GM18868 (cell line): ENCODE results near the gene MEST.
"Not testable (repeated sequence)": the region's sequence is repeated elsewhere in the genome, so short reads cannot be mapped to it uniquely, and the experiment has no call there.

ENCODE experiments used
- ATAC-seq: cut with Tn5 transposase; IDR thresholded peaks from one replicate; pipeline ENCODE4 v1.9.1; 2021; ENCODE audit warnings: mild to moderate bottlenecking, moderate library complexity; ENCODE audit not compliant: unreplicated experiment

Gene MEST

DNA sequence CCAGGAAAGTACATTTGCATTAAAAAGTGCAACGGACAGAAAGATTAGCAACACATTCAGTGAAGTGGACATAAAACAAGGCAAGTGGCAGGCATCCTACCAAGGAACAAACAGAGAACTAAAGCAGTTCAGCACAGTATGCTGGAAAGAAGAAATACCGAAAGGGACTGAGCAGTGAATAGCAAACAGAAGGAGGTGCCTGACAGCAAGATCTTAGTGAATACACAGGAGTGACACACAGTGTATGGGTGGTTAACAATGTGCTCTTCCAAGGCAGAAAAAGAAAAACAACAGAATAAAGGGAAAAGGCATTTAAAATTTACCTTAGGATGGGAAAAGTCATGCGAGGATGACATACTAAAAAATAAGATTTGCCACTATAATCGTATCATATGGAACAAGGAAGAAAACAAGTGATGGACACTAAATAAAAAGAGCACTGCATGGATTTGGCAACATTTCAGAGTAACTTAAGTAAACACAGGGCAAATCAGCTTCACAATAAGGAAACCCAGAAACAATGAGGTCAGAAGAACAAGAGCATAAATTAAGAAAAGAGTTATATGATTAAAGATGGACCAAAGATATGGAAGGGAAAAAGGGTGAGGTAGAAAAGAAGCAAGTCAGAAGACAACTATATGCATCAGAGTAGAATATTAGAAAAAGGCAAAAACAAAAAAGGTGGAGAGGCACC, 29.5 kb downstream of the MEST start:
- no peak for ATAC-seq

DNA sequence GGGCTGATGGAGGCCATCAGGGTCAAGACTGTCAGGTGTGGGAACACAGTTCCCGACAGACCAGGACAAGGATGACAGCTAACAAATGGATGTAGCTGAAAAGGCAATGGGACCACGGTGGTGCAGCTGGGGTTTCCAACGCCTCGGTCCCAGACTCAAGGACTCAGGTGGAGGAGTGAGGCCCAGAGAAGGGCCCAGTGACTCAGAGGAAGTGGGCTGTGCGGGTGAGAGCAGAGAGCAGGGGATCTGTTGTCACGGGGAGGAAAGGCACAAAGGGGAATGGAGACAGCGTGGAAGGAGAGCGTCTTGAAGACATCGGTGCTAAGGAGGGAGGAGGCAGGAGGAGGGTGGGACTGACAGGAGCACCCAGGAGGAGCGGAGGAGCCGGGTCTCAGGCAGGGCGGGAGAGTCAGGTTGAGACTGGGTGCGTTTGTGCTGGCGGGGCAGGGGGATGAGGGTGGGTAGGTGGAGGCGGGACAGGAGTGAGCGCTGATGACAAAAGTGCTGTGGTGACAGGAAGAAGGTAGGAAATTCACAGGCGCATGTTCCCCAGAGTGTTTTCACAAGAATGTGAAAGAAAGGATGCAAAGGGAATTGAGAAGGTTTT, 31.7 kb downstream of the MEST start:
- not testable (repeated sequence) for ATAC-seq

- no peak for ATAC-seq
Observed at GRCh38 chr7:130524628-130525027, 32.7 kb downstream of the MEST start.

- ATAC-seq: not testable (repeated sequence)
Observed at GRCh38 chr7:130527752-130528355, 36.0 kb downstream of the MEST start.

DNA sequence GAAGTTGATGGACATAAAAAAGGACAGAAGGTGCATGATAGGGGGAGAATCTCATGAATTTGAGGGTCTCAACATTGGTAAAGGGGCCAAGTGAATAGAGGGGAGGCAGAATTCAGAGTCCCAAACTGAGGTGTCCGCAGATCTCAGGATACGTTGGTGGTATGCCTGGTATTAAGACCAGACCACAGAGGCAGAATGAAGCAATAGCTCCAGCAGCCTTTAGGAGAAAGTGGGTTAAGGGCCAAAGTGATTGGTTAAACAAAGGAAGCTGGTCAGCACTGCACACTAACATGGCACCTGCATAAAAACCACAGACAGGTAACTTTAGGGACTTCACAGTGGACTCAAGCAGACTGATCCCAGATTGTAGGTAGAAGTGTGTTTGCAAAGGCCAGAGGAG, 37.5 kb downstream of the MEST start:
- no peak for ATAC-seq

DNA sequence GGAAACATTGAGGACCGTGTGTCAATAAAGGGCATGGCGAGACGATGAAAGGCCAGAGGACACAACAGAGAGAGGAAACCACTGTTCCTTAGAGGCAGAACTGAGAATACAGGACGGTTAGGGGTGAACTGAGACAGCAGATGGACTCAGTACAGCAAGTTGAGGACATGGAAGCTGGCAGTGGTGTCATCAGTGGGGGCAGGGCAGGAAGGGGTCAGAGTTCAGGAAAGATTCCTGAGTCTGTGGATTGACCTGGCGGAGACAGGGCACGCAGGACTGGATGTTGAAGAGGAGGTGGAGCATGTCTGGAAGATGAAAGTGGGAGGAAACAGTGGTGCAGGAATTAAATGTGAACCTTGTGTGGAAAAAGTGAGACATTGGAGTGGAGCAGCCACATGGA, 46.0 kb downstream of the MEST start:
- ATAC-seq: not testable (repeated sequence)

DNA sequence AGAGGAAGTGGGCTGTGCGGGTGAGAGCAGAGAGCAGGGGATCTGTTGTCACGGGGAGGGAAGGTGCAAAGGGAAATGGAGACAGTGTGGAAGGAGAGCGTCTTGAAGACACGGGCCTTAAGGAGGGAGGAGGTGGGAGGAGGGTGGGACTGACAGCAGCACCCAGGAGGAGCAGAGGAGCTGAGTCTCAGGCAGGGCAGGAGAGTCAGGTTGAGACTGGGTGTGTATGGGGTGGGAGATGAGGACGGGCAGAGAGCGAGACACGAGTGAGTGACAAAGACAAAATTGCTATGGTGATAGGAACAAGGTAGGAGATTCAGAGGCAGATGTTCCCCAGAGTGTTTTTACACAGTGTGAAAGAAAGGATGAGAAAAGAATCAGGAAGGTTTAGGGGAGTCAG, 49.4 kb downstream of the MEST start:
- ATAC-seq: not testable (repeated sequence)

DNA sequence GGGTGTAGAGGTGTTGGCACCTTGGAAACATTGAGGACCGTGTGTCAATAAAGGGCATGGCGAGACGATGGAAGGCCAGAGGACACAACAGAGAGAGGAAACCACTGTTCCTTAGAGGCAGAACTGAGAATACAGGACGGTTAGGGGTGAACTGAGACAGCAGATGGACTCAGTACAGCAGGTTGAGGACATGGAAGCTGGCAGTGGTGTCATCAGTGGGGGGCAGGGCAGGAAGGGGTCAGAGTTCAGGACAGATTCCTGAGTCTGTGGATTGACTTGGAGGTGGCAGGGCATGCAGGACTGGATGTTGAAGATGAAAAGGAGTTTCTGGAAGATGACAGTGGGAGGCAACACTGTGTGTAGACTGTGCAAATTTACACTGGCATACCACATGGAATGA, 50.4 kb downstream of the MEST start:
- not testable (repeated sequence) for ATAC-seq

DNA sequence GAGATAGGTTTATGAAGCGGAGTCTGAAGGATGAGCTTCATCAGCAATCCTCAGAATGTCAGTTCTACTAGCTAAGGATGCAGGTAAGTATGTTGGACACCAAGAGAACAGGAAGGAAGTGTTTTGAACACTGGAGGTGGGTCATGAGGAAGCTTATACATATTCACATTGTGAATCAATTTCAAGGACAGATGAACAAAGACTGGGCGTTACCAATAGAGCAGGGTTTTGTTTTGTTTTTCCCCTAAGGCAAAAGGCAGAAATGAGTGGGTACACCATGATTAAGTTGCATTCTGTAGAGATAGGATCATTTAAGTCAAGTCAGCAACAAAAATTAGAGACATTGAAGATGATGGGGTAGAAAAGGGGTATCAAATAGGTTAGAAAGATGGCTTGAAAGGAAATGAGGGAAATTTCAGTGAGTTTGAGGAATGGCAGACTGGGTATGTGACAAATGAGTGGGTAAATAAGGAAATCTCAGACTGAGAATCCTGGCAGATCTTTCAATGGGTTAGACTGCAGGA, 51.7 kb downstream of the MEST start:
- ATAC-seq: no peak

GRCh38 chr7:130544356-130544755, 52.5 kb downstream of the MEST start:
- no peak for ATAC-seq

DNA sequence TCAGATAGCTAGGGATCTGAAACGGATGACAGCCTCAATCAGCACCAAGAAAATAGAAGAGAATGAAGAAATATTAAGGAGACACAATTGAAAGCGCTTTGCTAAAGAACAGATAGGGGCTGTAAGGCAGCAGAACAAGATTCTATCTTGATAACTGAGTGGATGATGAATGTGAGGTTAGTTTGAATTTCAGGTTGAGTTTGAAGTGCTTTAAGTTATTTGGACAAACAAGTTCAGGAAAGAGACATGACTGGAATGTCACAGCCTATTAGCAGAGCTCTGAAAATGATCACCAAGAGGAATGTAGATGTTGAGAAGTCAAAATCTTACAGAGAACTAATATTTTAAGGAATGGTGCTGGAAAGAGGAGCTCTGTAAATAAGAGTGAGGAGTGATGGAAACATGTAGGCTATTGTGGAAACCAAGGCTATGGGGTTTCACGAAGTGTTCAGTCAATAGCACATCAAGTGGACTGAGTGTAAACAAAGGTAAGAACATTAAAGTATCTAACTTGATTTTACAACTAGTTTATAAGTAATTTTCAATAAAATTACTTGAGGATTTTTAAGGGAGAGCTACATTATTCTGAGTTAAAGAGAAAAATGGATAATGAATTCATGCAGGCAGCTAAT, 61.6 kb downstream of the MEST start:
- no peak for ATAC-seq

GRCh38 chr7:130554481-130554880, 62.6 kb downstream of the MEST start:
- ATAC-seq: no peak
